Measurements from ENCODE around the gene CNOT10.

DNA sequence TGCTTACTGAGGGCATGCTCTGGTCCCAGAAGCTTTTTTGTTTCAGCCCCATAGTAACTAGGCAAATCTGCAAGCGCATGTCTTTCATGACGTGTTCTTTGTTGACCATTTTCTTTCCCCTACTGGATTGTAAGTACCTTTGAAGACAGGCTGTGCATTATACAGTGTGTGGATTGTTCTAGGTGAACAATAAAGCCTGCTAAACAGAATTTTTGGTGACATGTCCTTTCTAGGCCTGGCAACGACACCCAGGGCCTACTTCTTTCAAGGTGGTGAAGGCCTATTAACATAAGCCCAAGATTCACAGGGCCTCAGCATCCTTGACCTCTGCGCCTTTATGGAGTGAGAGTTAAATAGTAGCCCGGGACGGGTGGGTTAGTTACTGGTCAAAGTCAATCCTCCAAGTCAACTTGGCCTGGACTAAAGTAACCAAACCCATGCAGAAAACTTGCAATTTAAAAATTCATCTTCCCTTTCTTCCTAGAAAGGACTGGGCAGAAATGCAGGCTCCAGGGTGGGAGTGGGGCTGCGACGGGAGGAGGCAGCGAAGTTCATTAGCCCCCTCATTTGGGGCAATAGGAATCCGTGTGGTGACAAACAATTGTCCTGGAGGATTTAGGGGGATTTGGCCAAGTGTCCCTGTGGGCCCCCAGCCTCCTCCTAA is 95.2 kb downstream of the CNOT10 start:
- TF ChIP-seq, protein P1, sequence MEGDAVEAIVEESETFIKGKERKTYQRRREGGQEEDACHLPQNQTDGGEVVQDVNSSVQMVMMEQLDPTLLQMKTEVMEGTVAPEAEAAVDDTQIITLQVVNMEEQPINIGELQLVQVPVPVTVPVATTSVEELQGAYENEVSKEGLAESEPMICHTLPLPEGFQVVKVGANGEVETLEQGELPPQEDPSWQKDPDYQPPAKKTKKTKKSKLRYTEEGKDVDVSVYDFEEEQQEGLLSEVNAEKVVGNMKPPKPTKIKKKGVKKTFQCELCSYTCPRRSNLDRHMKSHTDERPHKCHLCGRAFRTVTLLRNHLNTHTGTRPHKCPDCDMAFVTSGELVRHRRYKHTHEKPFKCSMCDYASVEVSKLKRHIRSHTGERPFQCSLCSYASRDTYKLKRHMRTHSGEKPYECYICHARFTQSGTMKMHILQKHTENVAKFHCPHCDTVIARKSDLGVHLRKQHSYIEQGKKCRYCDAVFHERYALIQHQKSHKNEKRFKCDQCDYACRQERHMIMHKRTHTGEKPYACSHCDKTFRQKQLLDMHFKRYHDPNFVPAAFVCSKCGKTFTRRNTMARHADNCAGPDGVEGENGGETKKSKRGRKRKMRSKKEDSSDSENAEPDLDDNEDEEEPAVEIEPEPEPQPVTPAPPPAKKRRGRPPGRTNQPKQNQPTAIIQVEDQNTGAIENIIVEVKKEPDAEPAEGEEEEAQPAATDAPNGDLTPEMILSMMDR (IDR thresholded peaks at IDR 0.05), result no peak
- TF ChIP-seq POLR2A (IDR thresholded peaks at IDR 0.05), result no peak
